ENCODE measurements around the gene NEDD4. TPM values are rescaled to one million over a fixed set of nuclear protein-coding genes. Genes with fewer than 3 reads are reported as not detected.

Gene NEDD4
- polyA plus RNA-seq, 1 donor from 2014 or later, result 1.6 TPM

GRCh38 chr15:55915221-55915620 lies 78.2 kb downstream of the NEDD4 start:
- Histone ChIP-seq H4K20me1 (ENCODE audit: insufficient read depth) (no peaks in the 10 kb centered on the region), H3K4me2 (ENCODE audit: low read length) (no peak overlapping the region), H3K9me2 (ENCODE audit: insufficient read depth, low read length) (no peaks in the 10 kb centered on the region), H3K79me2 (replicated peaks; ENCODE audit: insufficient read depth, low read length) (no peaks in the 10 kb centered on the region), H3K27ac (ENCODE audit: low read length) (no peak overlapping the region), H3K4me3 (ENCODE audit: low read length) (no peak overlapping the region), H2AFZ (ENCODE audit: low read depth, low read length) (no peak overlapping the region), H3K9me3 (ENCODE audit: low read length) (no peaks in the 10 kb centered on the region), H3K36me3 (ENCODE audit: insufficient read depth, low read length) (no peaks in the 10 kb centered on the region), H3K27me3 (ENCODE audit: insufficient read depth, low read depth, low read length) (no peaks in the 10 kb centered on the region), H3F3A (ENCODE audit: insufficient read depth, low read length, poor library complexity, severe bottlenecking) (no peaks in the 10 kb centered on the region), H3K9ac (ENCODE audit: low read length) (no peak overlapping the region)
- TF ChIP-seq EZH2 (IDR thresholded peaks at IDR 0.05; ENCODE audit: borderline replicate concordance, insufficient read depth, low read length, poor library complexity, severe bottlenecking), result no peak
- no peak for TF ChIP-seq RAD21 (conservative IDR thresholded peaks at IDR 0.05)
- no peak for TF ChIP-seq EP300 (conservative IDR thresholded peaks at IDR 0.05; ENCODE audit: poor library complexity, severe bottlenecking)
- TF ChIP-seq MXI1 (conservative IDR thresholded peaks at IDR 0.05; ENCODE audit: poor library complexity, severe bottlenecking), result no peak
- no peak for TF ChIP-seq TAF1 (IDR thresholded peaks at IDR 0.05; ENCODE audit: low read depth)
- TF ChIP-seq REST (IDR thresholded peaks at IDR 0.05; ENCODE audit: borderline replicate concordance), result no peak
- TF ChIP-seq CTCF (IDR thresholded peaks at IDR 0.05; ENCODE audit: poor library complexity, severe bottlenecking), result no peak
- no peak for TF ChIP-seq POLR2AphosphoS5 (IDR thresholded peaks at IDR 0.05)
- TF ChIP-seq SMC3 (conservative IDR thresholded peaks at IDR 0.05; ENCODE audit: poor library complexity), result no peak

- TF ChIP-seq REST (IDR thresholded peaks at IDR 0.05; ENCODE audit: borderline replicate concordance), result no peak
- no peak for TF ChIP-seq EZH2 (IDR thresholded peaks at IDR 0.05; ENCODE audit: borderline replicate concordance, insufficient read depth, low read length, poor library complexity, severe bottlenecking)
- no peak for TF ChIP-seq POLR2AphosphoS5 (IDR thresholded peaks at IDR 0.05)
- no peak for TF ChIP-seq SMC3 (conservative IDR thresholded peaks at IDR 0.05; ENCODE audit: poor library complexity)
- TF ChIP-seq EP300 (conservative IDR thresholded peaks at IDR 0.05; ENCODE audit: poor library complexity, severe bottlenecking), result no peak
- no peak for TF ChIP-seq RAD21 (conservative IDR thresholded peaks at IDR 0.05)
- TF ChIP-seq TAF1 (IDR thresholded peaks at IDR 0.05; ENCODE audit: low read depth), result no peak
- no peak for TF ChIP-seq MXI1 (conservative IDR thresholded peaks at IDR 0.05; ENCODE audit: poor library complexity, severe bottlenecking)
- TF ChIP-seq CTCF (IDR thresholded peaks at IDR 0.05; ENCODE audit: poor library complexity, severe bottlenecking), result no peak
- H3K27ac ChIP-seq (ENCODE audit: low read length), result no peak overlapping the region
- H3K4me3 ChIP-seq (ENCODE audit: low read length), result no peak overlapping the region
- H3K9ac ChIP-seq (ENCODE audit: low read length), result no peak overlapping the region
- H4K20me1 ChIP-seq (ENCODE audit: insufficient read depth), result no peaks in the 10 kb centered on the region
- H3K79me2 ChIP-seq (replicated peaks; ENCODE audit: insufficient read depth, low read length), result no peaks in the 10 kb centered on the region
- no peaks in the 10 kb centered on the region for H3K27me3 ChIP-seq (ENCODE audit: insufficient read depth, low read depth, low read length)
- H3K36me3 ChIP-seq (ENCODE audit: insufficient read depth, low read length), result no peaks in the 10 kb centered on the region
- H3F3A ChIP-seq (ENCODE audit: insufficient read depth, low read length, poor library complexity, severe bottlenecking), result no peaks in the 10 kb centered on the region
- H3K9me2 ChIP-seq (ENCODE audit: insufficient read depth, low read length), result no peaks in the 10 kb centered on the region
- no peaks in the 10 kb centered on the region for H3K9me3 ChIP-seq (ENCODE audit: low read length)
- no peak overlapping the region for H3K4me2 ChIP-seq (ENCODE audit: low read length)
- H2AFZ ChIP-seq (ENCODE audit: low read depth, low read length), result no peak overlapping the region
These were observed 79.0 kb downstream of the NEDD4 start for GRCh38 chr15:55914446-55914845.

Measured in neural cell (in vitro differentiated cells).